HG02571 (cell line): ENCODE measurements around the gene XXYLT1.
"Not testable (repeated sequence)": the region's sequence is repeated elsewhere in the genome, so short reads cannot be mapped to it uniquely, and the experiment has no call there.

Experiments
- ATAC-seq: cut with Tn5 transposase; IDR thresholded peaks from one replicate; pipeline ENCODE4 v1.9.1; 2021; ENCODE audit warnings: mild to moderate bottlenecking, moderate library complexity; ENCODE audit not compliant: unreplicated experiment

The XXYLT1 gene

GRCh38 chr3:195270817-195271409, at the start of gene XXYLT1:
TSS of gene XXYLT1 (minus strand) at chr3:195271159. CDS start at chr3:195271058, 101 bp downstream.
- peak; percentile 87 for ATAC-seq

- no peak for ATAC-seq
These were observed 48.1 kb upstream of the XXYLT1 start for GRCh38 chr3:195319060-195319459.

- ATAC-seq = no peak
These were observed 41.8 kb upstream of the XXYLT1 start for GRCh38 chr3:195312714-195313113.

GRCh38 chr3:195307711-195308110, 36.8 kb upstream of the XXYLT1 start:
- no peak for ATAC-seq

- no peak for ATAC-seq
These were observed 35.4 kb upstream of the XXYLT1 start for GRCh38 chr3:195306369-195306768.

GRCh38 chr3:195302431-195302830, 31.5 kb upstream of the XXYLT1 start:
- no peak for ATAC-seq

- no peak for ATAC-seq
These were observed 26.5 kb upstream of the XXYLT1 start for GRCh38 chr3:195297446-195297845.

- no peak for ATAC-seq
These were observed 25.7 kb upstream of the XXYLT1 start for GRCh38 chr3:195296662-195297061.

GRCh38 chr3:195291121-195291520, 20.2 kb upstream of the XXYLT1 start:
- no peak for ATAC-seq

- not testable (repeated sequence) for ATAC-seq
These were observed 19.7 kb upstream of the XXYLT1 start for GRCh38 chr3:195290643-195291042.

- no peak for ATAC-seq
These were observed 15.3 kb upstream of the XXYLT1 start for GRCh38 chr3:195286115-195286872.

- no peak for ATAC-seq
These were observed 14.4 kb upstream of the XXYLT1 start for GRCh38 chr3:195285372-195285771.

- no peak for ATAC-seq
These were observed 13.9 kb upstream of the XXYLT1 start for GRCh38 chr3:195284842-195285241.

GRCh38 chr3:195282961-195283360, 12.0 kb upstream of the XXYLT1 start:
- ATAC-seq = no peak

GRCh38 chr3:195274259-195274966, 3.5 kb upstream of the XXYLT1 start:
- ATAC-seq = no peak

GRCh38 chr3:195271410-195272243, 668 bp upstream of the XXYLT1 start:
- ATAC-seq = peak; percentile 67

GRCh38 chr3:195270079-195270816, 711 bp downstream of the XXYLT1 start:
- ATAC-seq = no peak

GRCh38 chr3:195269375-195270078, 1.4 kb downstream of the XXYLT1 start:
- ATAC-seq = no peak

GRCh38 chr3:195268576-195269309, 2.2 kb downstream of the XXYLT1 start:
- no peak for ATAC-seq
